Dendritic cell treated with granulocyte-macrophage colony-stimulating factor and Interleukin-4, amounts not matched to agents 40 ng/mL and 50 ng/mL, for 4 days (primary cell): ENCODE results near the gene AGAP1.

Experiments used
- H3K27ac Mint-ChIP-seq: one replicate; pipeline ENCODE4 v1.8.0; 2022; ENCODE audit warnings: mild to moderate bottlenecking, mixed read lengths
- H3K27me3 Mint-ChIP-seq: one replicate; pipeline ENCODE4 v1.8.0; 2022; ENCODE audit warnings: mild to moderate bottlenecking, mixed read lengths
- H3K36me3 Mint-ChIP-seq: one replicate; pipeline ENCODE4 v1.8.0; 2022; ENCODE audit warnings: low read depth, mixed read lengths
- H3K4me1 Mint-ChIP-seq: one replicate; pipeline ENCODE4 v1.8.0; 2022; ENCODE audit warnings: low read depth, mixed read lengths
- H3K4me3 Mint-ChIP-seq: one replicate; pipeline ENCODE4 v1.8.0; 2022; ENCODE audit warnings: mild to moderate bottlenecking, moderate library complexity, mixed read lengths
- H3K9me3 Mint-ChIP-seq: one replicate; pipeline ENCODE4 v1.8.0; 2022; ENCODE audit warnings: mixed read lengths
- intact Hi-C: fragments of 100-400 bp; cut with micrococcal nuclease; formaldehyde crosslinking; loops from one replicate; pipeline ENCODE4 v1.15.0; 2022

The AGAP1 gene

GRCh38 chr2:235952714-235953113 lies 458.9 kb downstream of the AGAP1 start:
- peaks cover 4% of the 10 kb centered on the region for H3K27me3 Mint-ChIP-seq
- no peak overlapping the region for H3K4me3 Mint-ChIP-seq
- intact Hi-C loops: no loop called here
- no peaks in the 10 kb centered on the region for H3K4me1 Mint-ChIP-seq
- H3K27ac Mint-ChIP-seq: no peak overlapping the region
- H3K9me3 Mint-ChIP-seq: no peaks in the 10 kb centered on the region
- no peaks in the 10 kb centered on the region for H3K36me3 Mint-ChIP-seq

- no peaks in the 10 kb centered on the region for H3K9me3 Mint-ChIP-seq
- no peak overlapping the region for H3K4me3 Mint-ChIP-seq
- H3K27me3 Mint-ChIP-seq: peaks cover 4% of the 10 kb centered on the region
- no peak overlapping the region for H3K27ac Mint-ChIP-seq
- intact Hi-C loops: no loop called here
- no peaks in the 10 kb centered on the region for H3K36me3 Mint-ChIP-seq
- no peaks in the 10 kb centered on the region for H3K4me1 Mint-ChIP-seq
Observed at GRCh38 chr2:235954281-235954680, 460.4 kb downstream of the AGAP1 start.

- no peaks in the 10 kb centered on the region for H3K4me1 Mint-ChIP-seq
Observed at GRCh38 chr2:235954888-235955480, 461.1 kb downstream of the AGAP1 start.

GRCh38 chr2:235955664-235956063 lies 461.8 kb downstream of the AGAP1 start:
- H3K9me3 Mint-ChIP-seq: no peaks in the 10 kb centered on the region
- H3K27ac Mint-ChIP-seq: no peak overlapping the region
- no peaks in the 10 kb centered on the region for H3K27me3 Mint-ChIP-seq
- no peaks in the 10 kb centered on the region for H3K36me3 Mint-ChIP-seq
- intact Hi-C loops: no loop called here
- no peak overlapping the region for H3K4me3 Mint-ChIP-seq
- no peaks in the 10 kb centered on the region for H3K4me1 Mint-ChIP-seq

More at GRCh38 chr2:235954888-235955480, 461.1 kb downstream of the AGAP1 start:
- Mint-ChIP-seq H3K27me3 (peaks cover 2% of the 10 kb centered on the region), H3K9me3 (no peaks in the 10 kb centered on the region), H3K36me3 (no peaks in the 10 kb centered on the region), H3K4me3 (no peak overlapping the region), H3K27ac (no peak overlapping the region)
- intact Hi-C loops: no loop called here

- intact Hi-C loops: no loop called here
- H3K9me3 Mint-ChIP-seq: no peaks in the 10 kb centered on the region
- no peaks in the 10 kb centered on the region for H3K27me3 Mint-ChIP-seq
- H3K4me1 Mint-ChIP-seq: no peaks in the 10 kb centered on the region
- no peaks in the 10 kb centered on the region for H3K36me3 Mint-ChIP-seq
- H3K27ac Mint-ChIP-seq: no peak overlapping the region
- no peak overlapping the region for H3K4me3 Mint-ChIP-seq
Observed at GRCh38 chr2:235956281-235956970, 462.6 kb downstream of the AGAP1 start.

- H3K9me3 Mint-ChIP-seq: no peaks in the 10 kb centered on the region
- H3K4me1 Mint-ChIP-seq: no peaks in the 10 kb centered on the region
- H3K27ac Mint-ChIP-seq: no peak overlapping the region
- no peaks in the 10 kb centered on the region for H3K36me3 Mint-ChIP-seq
- no peaks in the 10 kb centered on the region for H3K27me3 Mint-ChIP-seq
- intact Hi-C loops: no loop called here
- no peak overlapping the region for H3K4me3 Mint-ChIP-seq
Observed at GRCh38 chr2:235957251-235957650, 463.4 kb downstream of the AGAP1 start.

- no peak overlapping the region for H3K27ac Mint-ChIP-seq
- no peak overlapping the region for H3K4me3 Mint-ChIP-seq
- intact Hi-C loops: no loop called here
- H3K9me3 Mint-ChIP-seq: no peaks in the 10 kb centered on the region
- no peaks in the 10 kb centered on the region for H3K4me1 Mint-ChIP-seq
- H3K27me3 Mint-ChIP-seq: no peaks in the 10 kb centered on the region
- no peaks in the 10 kb centered on the region for H3K36me3 Mint-ChIP-seq
Observed at GRCh38 chr2:235958221-235958930, 464.5 kb downstream of the AGAP1 start.

GRCh38 chr2:235958931-235959410 lies 465.1 kb downstream of the AGAP1 start:
- Mint-ChIP-seq H3K4me1 (no peaks in the 10 kb centered on the region), H3K27me3 (no peaks in the 10 kb centered on the region), H3K9me3 (no peaks in the 10 kb centered on the region), H3K27ac (no peak overlapping the region), H3K36me3 (no peaks in the 10 kb centered on the region), H3K4me3 (no peak overlapping the region)
- intact Hi-C loops: no loop called here

- Mint-ChIP-seq H3K27me3 (no peaks in the 10 kb centered on the region), H3K9me3 (no peaks in the 10 kb centered on the region), H3K4me1 (no peaks in the 10 kb centered on the region), H3K4me3 (no peak overlapping the region), H3K36me3 (no peaks in the 10 kb centered on the region), H3K27ac (no peak overlapping the region)
- intact Hi-C loops: no loop called here
Observed at GRCh38 chr2:235960011-235960715, 466.3 kb downstream of the AGAP1 start.

GRCh38 chr2:235960716-235961640 lies 467.1 kb downstream of the AGAP1 start:
- no peaks in the 10 kb centered on the region for H3K4me1 Mint-ChIP-seq
- no peaks in the 10 kb centered on the region for H3K36me3 Mint-ChIP-seq
- intact Hi-C loops: no loop called here
- no peak overlapping the region for H3K27ac Mint-ChIP-seq
- H3K9me3 Mint-ChIP-seq: no peaks in the 10 kb centered on the region
- H3K27me3 Mint-ChIP-seq: no peaks in the 10 kb centered on the region
- H3K4me3 Mint-ChIP-seq: no peak overlapping the region

GRCh38 chr2:235961711-235962110 lies 467.9 kb downstream of the AGAP1 start:
- H3K27ac Mint-ChIP-seq: no peak overlapping the region

GRCh38 chr2:235963853-235964577 lies 470.2 kb downstream of the AGAP1 start:
- Mint-ChIP-seq H3K4me1 (no peaks in the 10 kb centered on the region), H3K27me3 (no peaks in the 10 kb centered on the region), H3K4me3 (no peak overlapping the region), H3K9me3 (no peaks in the 10 kb centered on the region), H3K36me3 (no peaks in the 10 kb centered on the region), H3K27ac (no peak overlapping the region)
- intact Hi-C loops: no loop called here

More at GRCh38 chr2:235961711-235962110, 467.9 kb downstream of the AGAP1 start:
- H3K9me3 Mint-ChIP-seq: no peaks in the 10 kb centered on the region
- H3K4me1 Mint-ChIP-seq: no peaks in the 10 kb centered on the region
- no peak overlapping the region for H3K4me3 Mint-ChIP-seq
- intact Hi-C loops: no loop called here
- no peaks in the 10 kb centered on the region for H3K36me3 Mint-ChIP-seq
- no peaks in the 10 kb centered on the region for H3K27me3 Mint-ChIP-seq
